Panc1 (cell line): ENCODE data around the gene MIPOL1.

Experiments used
- CTCF ChIP-seq: fragments of 450-650 bp; IDR thresholded peaks from 2 replicates; pipeline ENCODE4 v1.5.1; 2017; ENCODE audit warnings: mild to moderate bottlenecking
- REST ChIP-seq, 2 experiments: IDR thresholded peaks; 2 replicates each; pipeline ENCODE4 v1.6.1; 2011 to 2012; ENCODE audit warnings: low read depth in 2 of 2, control low read depth in 1 of 2, low read length in 1 of 2, mild to moderate bottlenecking in 1 of 2, moderate library complexity in 1 of 2; ENCODE audit not compliant: insufficient read depth in 1 of 2
- SIN3A ChIP-seq: IDR thresholded peaks from 2 replicates; pipeline ENCODE4 v1.6.1; 2012; ENCODE audit warnings: low read depth, mild to moderate bottlenecking, low read length, moderate library complexity, borderline replicate concordance; ENCODE audit not compliant: insufficient read depth

- TF ChIP-seq SIN3A (no peak), CTCF (no peak), REST (IDR thresholded peaks at IDR 0.05; ENCODE audit: insufficient read depth in 1 of 2, low read depth in 2 of 2, low read length in 1 of 2) (no peak)
These were observed 78.2 kb downstream of the MIPOL1 start for GRCh38 chr14:37275963-37276362.
